Fibroblast of mammary gland (primary cell): Measurements from ENCODE around the gene TCF7.

Source experiments
- DNase-seq: peaks from one replicate; pipeline ENCODE4 v3.0.0-alpha.2; 2010; ENCODE audit warnings: low read depth
- H3K4me3 ChIP-seq: 2 replicates; pipeline ENCODE4 v1.5.1; 2011; ENCODE audit warnings: low read depth, mild to moderate bottlenecking, low read length, moderate library complexity; ENCODE audit not compliant: control insufficient read depth
- CTCF ChIP-seq: conservative IDR thresholded peaks from 2 replicates; pipeline ENCODE4 v1.5.1; 2011; ENCODE audit warnings: low read depth, low read length, inconsistent platforms; ENCODE audit not compliant: control insufficient read depth, insufficient read depth

TCF7 gene

GRCh38 chr5:134140530-134141201, 26.2 kb downstream of the TCF7 start:
- H3K4me3 ChIP-seq = no peak overlapping the region
- peak; percentile 81 for TF ChIP-seq CTCF
- peak; percentile 73 for DNase-seq

GRCh38 chr5:134141331-134142050, 27.0 kb downstream of the TCF7 start:
- DNase-seq = peak; percentile 10
- H3K4me3 ChIP-seq = no peak overlapping the region
- TF ChIP-seq CTCF = peak; percentile 16

- TF ChIP-seq CTCF = no peak
- H3K4me3 ChIP-seq = no peak overlapping the region
- no peak for DNase-seq
Measured at GRCh38 chr5:134142052-134142451, 27.6 kb downstream of the TCF7 start.

- TF ChIP-seq CTCF = no peak
- no peak overlapping the region for H3K4me3 ChIP-seq
- no peak for DNase-seq
Measured at GRCh38 chr5:134142806-134143205, 28.3 kb downstream of the TCF7 start.

GRCh38 chr5:134143431-134143830, 28.9 kb downstream of the TCF7 start:
- H3K4me3 ChIP-seq = no peak overlapping the region
- no peak for TF ChIP-seq CTCF
- no peak for DNase-seq

- H3K4me3 ChIP-seq = no peak overlapping the region
- no peak for TF ChIP-seq CTCF
- no peak for DNase-seq
Measured at GRCh38 chr5:134143944-134144941, 29.8 kb downstream of the TCF7 start.
